Keratinocyte (primary cell): Measurements from ENCODE around the gene TYRO3. TPM values are rescaled to one million over a fixed set of nuclear protein-coding genes. Genes with fewer than 3 reads are reported as not detected.

Source experiments
- DNase-seq: peaks from one replicate; pipeline ENCODE4 v3.0.0-alpha.2; 2011; ENCODE audit warnings: low read depth, missing footprints, low spot score
- FAIRE-seq: peaks from 2 replicates; lab custom pipeline; 2011; peaks lifted over from hg19 to GRCh38; lab: Jason Lieb, UNC
- H2AFZ ChIP-seq: 2 replicates; pipeline ENCODE4 v1.6.0; 2012; ENCODE audit warnings: low read length, control low read depth, inconsistent platforms; ENCODE audit not compliant: control insufficient read depth
- H3K27ac ChIP-seq: 2 replicates; pipeline ENCODE4 v1.5.1; 2011; ENCODE audit warnings: low read length; ENCODE audit not compliant: control insufficient read depth, insufficient read depth
- H3K27me3 ChIP-seq: 3 replicates; pipeline ENCODE4 v1.6.0; 2011; ENCODE audit warnings: low read length; ENCODE audit not compliant: control insufficient read depth, insufficient read depth; ENCODE audit errors: extremely low read depth
- H3K36me3 ChIP-seq, 2 experiments: 2 replicates in 1 of 2; 3 replicates in 1 of 2; pipeline ENCODE4 v1.5.1; 2011; ENCODE audit warnings: low read length in 2 of 2, mild to moderate bottlenecking in 1 of 2; ENCODE audit not compliant: control insufficient read depth in 2 of 2, insufficient read depth in 2 of 2; ENCODE audit errors: extremely low read depth in 1 of 2
- H3K4me1 ChIP-seq: 3 replicates; pipeline ENCODE4 v1.5.1; 2011; ENCODE audit warnings: low read length; ENCODE audit not compliant: control insufficient read depth, insufficient read depth; ENCODE audit errors: extremely low read depth
- H3K4me2 ChIP-seq: 3 replicates; pipeline ENCODE4 v1.6.0; 2011; ENCODE audit warnings: low read depth, low read length; ENCODE audit not compliant: control insufficient read depth, insufficient read depth; ENCODE audit errors: extremely low read depth
- H3K4me3 ChIP-seq, 3 experiments: fragments of 200-600 bp in 1 of 3; sonication (generic) in 1 of 3; 2 replicates in 2 of 3; 3 replicates in 1 of 3; pipeline ENCODE4 v1.5.1; 2011 to 2016; ENCODE audit warnings: low read length in 3 of 3, mild to moderate bottlenecking in 3 of 3, control low read depth in 2 of 3, inconsistent platforms in 1 of 3, low read depth in 1 of 3, mixed read lengths in 1 of 3, mixed run types in 1 of 3, moderate library complexity in 1 of 3; ENCODE audit not compliant: control insufficient read depth in 2 of 3, insufficient read depth in 2 of 3; ENCODE audit errors: extremely low read depth in 1 of 3
- H3K79me2 ChIP-seq: 2 replicates; pipeline ENCODE4 v1.6.0; 2012; ENCODE audit warnings: low read length; ENCODE audit not compliant: control insufficient read depth, insufficient read depth
- H3K9ac ChIP-seq: 3 replicates; pipeline ENCODE4 v1.6.0; 2011; ENCODE audit warnings: low read length; ENCODE audit not compliant: control insufficient read depth, insufficient read depth; ENCODE audit errors: extremely low read depth
- H3K9me1 ChIP-seq: 3 replicates; pipeline ENCODE4 v1.6.0; 2011; ENCODE audit warnings: low read length; ENCODE audit not compliant: control insufficient read depth, insufficient read depth; ENCODE audit errors: extremely low read depth
- H3K9me3 ChIP-seq: 2 replicates; pipeline ENCODE4 v1.5.1; 2012; ENCODE audit warnings: low read depth, low read length; ENCODE audit not compliant: control insufficient read depth
- H4K20me1 ChIP-seq: 3 replicates; pipeline ENCODE4 v1.6.0; 2011; ENCODE audit warnings: low read length; ENCODE audit not compliant: control insufficient read depth, insufficient read depth; ENCODE audit errors: extremely low read depth
- EZH2 ChIP-seq: IDR thresholded peaks from one replicate; pipeline ENCODE4 v1.6.1; 2012; ENCODE audit warnings: inconsistent platforms, mild to moderate bottlenecking, low read length, moderate library complexity
- dilution Hi-C: fragments of 300-500 bp; cut with MboI; formaldehyde crosslinking; loops from one replicate; pipeline ENCODE4 v1.7.0; 2020; ENCODE audit warnings: low sequenced_read_pairs; ENCODE audit not compliant: extremely low pct_ligation_motif_present
- polyA plus RNA-seq, 5 experiments: library from polyadenylated mRNA; depleted of rRNA in 3 of 5; stranded (reverse) in 3 of 5; stranded (forward) in 1 of 5; unstranded in 1 of 5; fragments of >200 nt; gene quantifications; 1 replicate in 1 of 5; 2 replicates in 3 of 5; 3 replicates in 1 of 5; pipeline versions ENCODE4 v1.2.1 to v1.2.3, GENCODE V29; 2011 to 2012; ENCODE audit warnings: missing spikeins in 2 of 5, low read depth in 1 of 5, low replicate concordance in 1 of 5
- TF ChIP-seq, protein P1 (sequence below), 3 experiments: IDR thresholded peaks in 1 of 3; conservative IDR thresholded peaks in 1 of 3; optimal IDR thresholded peaks in 1 of 3; 2 replicates in 2 of 3; 3 replicates in 1 of 3; pipeline versions ENCODE3 to v1.5.1; 2011; ENCODE audit warnings: low read length in 3 of 3, mild to moderate bottlenecking in 3 of 3, moderate library complexity in 2 of 3, control low read depth in 1 of 3, inconsistent platforms in 1 of 3; ENCODE audit not compliant: insufficient read depth in 2 of 3; ENCODE audit errors: extremely low read depth in 1 of 3

Gene TYRO3
- polyA plus RNA-seq, 1 donor (not counting 4 experiments of a cell fraction or from before 2014, with no cell fraction given) = 9.0 TPM

DNA sequence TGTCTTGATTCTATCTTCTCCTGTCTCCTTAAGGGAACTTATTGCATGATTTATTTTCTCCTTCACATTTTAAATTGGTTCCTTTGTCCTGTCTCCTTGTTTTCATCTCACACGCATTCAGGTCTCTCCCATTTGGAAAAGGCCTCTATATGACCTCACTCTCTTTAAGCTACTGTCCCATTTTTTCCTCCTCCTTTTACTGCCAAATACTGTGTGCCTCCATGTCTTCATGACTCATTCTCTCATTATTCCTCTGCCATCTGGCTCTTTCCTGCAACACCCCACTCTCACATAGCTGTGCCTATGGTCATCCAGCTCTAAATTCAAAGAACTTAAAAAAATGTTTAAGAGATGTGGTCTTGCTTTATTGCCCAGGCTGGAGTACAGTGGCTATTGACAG lies 48.0 kb downstream of the TYRO3 start:
- DNase-seq (no peak), FAIRE-seq (no peak)
- H3K4me3 ChIP-seq = no peak overlapping the region
- peaks cover 11% of the 10 kb centered on the region for H3K4me1 ChIP-seq
- H3K27ac ChIP-seq = no peak overlapping the region
- no peaks in the 10 kb centered on the region for H3K9me3 ChIP-seq
- no peaks in the 10 kb centered on the region for H3K79me2 ChIP-seq
- no peak overlapping the region for H2AFZ ChIP-seq
- H3K9ac ChIP-seq = no peak overlapping the region
- no peaks in the 10 kb centered on the region for H3K9me1 ChIP-seq
- H3K36me3 ChIP-seq = no peaks in the 10 kb centered on the region
- dilution Hi-C loops = no loop called here
- no peak overlapping the region for H3K4me2 ChIP-seq
- TF ChIP-seq, protein P1, sequence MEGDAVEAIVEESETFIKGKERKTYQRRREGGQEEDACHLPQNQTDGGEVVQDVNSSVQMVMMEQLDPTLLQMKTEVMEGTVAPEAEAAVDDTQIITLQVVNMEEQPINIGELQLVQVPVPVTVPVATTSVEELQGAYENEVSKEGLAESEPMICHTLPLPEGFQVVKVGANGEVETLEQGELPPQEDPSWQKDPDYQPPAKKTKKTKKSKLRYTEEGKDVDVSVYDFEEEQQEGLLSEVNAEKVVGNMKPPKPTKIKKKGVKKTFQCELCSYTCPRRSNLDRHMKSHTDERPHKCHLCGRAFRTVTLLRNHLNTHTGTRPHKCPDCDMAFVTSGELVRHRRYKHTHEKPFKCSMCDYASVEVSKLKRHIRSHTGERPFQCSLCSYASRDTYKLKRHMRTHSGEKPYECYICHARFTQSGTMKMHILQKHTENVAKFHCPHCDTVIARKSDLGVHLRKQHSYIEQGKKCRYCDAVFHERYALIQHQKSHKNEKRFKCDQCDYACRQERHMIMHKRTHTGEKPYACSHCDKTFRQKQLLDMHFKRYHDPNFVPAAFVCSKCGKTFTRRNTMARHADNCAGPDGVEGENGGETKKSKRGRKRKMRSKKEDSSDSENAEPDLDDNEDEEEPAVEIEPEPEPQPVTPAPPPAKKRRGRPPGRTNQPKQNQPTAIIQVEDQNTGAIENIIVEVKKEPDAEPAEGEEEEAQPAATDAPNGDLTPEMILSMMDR (optimal IDR thresholded peaks at IDR 0.05 in 1 of 3, IDR thresholded peaks at IDR 0.05 in 1 of 3, conservative IDR thresholded peaks at IDR 0.05 in 1 of 3; ENCODE audit: extremely low read depth in 1 of 3, insufficient read depth in 2 of 3, low read length in 3 of 3) = no peak
- no peak for TF ChIP-seq EZH2
- no peaks in the 10 kb centered on the region for H3K27me3 ChIP-seq
- H4K20me1 ChIP-seq = no peaks in the 10 kb centered on the region

DNA sequence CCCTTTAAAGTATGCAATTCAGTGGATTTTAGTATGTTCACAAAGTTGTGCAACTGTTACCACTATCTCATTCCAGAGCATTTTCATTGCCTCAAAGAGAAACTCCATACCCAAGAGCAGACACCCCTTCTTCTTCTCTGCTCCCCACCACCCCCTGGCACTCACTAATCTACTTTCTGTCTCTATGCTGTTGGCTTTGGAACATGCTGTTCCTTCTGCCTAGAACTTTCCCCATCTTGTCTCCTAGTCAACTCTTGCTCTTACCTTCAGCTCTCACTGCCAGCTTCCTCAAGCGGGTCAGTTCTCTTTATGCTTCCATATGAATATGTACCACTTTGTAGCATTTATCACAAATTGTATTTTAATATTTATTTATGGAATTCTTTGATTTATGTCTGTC lies 50.1 kb downstream of the TYRO3 start:
- H3K27ac ChIP-seq = no peak overlapping the region
- no peak overlapping the region for H3K4me3 ChIP-seq
- H3K9ac ChIP-seq = no peak overlapping the region
- H3K9me1 ChIP-seq = no peaks in the 10 kb centered on the region
- no peak overlapping the region for H3K4me2 ChIP-seq
- TF ChIP-seq, protein P1 (optimal IDR thresholded peaks at IDR 0.05 in 1 of 3, IDR thresholded peaks at IDR 0.05 in 1 of 3, conservative IDR thresholded peaks at IDR 0.05 in 1 of 3; ENCODE audit: extremely low read depth in 1 of 3, insufficient read depth in 2 of 3, low read length in 3 of 3) = no peak
- no peak for TF ChIP-seq EZH2
- no peaks in the 10 kb centered on the region for H3K36me3 ChIP-seq
- DNase-seq (no peak), FAIRE-seq (no peak)
- peaks cover 8% of the 10 kb centered on the region for H3K4me1 ChIP-seq
- no peaks in the 10 kb centered on the region for H3K79me2 ChIP-seq
- H3K27me3 ChIP-seq = no peaks in the 10 kb centered on the region
- no peak overlapping the region for H2AFZ ChIP-seq
- no peaks in the 10 kb centered on the region for H3K9me3 ChIP-seq
- dilution Hi-C loops = no loop called here
- no peaks in the 10 kb centered on the region for H4K20me1 ChIP-seq
